ENCODE results near the gene TINAGL1. TPM values are rescaled to one million over a fixed set of nuclear protein-coding genes. Genes with fewer than 3 reads are reported as not detected.

Gene TINAGL1
- total RNA-seq, 4 donors from 2014 or later, result 152 to 368 (median 248) TPM

DNA sequence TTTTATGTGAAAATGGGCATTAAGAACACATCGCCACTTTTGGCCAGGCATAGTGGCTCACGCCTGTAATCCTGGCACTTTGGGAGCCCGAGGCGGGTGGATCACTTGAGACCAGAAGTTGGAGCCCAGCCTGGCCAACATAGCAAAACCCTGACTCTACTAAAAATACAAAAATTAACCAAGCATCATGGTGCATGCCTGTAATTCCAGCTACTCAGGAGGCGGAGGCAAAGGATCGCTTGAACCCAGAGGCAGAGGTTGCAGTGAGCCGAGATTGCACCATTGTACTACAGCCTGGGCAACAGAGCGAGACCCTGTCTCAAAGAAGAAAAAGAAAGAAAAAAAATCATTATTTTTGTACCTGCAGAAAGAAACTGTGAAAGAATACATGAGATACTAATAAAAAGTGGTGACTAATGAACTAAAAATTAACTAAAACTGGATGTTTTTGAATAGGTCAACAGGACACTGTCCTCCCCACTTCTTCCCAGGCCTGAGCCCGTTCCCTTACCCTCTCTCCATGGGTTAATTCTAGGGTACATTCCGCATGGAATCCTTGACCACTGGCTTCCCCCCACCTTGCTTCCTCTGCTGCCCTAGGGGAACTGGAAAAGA, 8.3 kb upstream of the TINAGL1 start:
- no peak overlapping the region for H3K27ac ChIP-seq

DNA sequence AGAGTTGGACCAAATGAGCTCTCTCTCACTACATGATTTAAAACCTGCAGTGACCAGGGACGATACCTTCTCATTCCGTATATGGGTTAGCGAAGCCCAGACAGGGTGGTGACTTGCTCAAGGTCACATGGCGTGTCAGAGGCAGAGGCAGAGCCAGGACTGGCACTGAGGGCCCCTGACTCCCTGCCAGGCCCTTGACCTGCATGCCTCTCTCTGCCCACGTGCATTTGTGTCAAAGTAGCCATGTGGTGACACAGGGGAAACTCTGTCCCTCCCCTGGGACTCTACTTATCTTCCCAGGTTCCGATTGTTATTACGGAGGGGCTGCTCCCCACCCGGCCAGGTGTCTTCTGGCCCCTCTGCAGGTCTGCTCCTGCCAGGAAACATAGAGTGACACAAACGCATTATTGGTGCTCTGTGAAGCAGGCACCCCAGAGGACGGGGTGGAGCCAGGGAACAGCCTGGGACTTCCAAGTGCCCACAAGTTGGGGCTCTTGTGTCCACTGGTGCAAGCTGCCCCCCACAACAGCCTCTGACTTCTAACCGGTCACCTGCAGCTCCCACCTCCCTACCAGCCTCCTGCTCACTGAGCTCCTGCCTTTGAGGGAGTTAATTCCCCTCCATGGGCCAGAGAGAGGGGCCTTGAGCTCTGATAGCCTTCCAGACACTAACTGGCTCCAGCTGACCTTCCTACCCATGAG, 7.3 kb upstream of the TINAGL1 start:
- Histone ChIP-seq H3K4me3 (no peak overlapping the region), H3K27ac (no peak overlapping the region), H3K4me1 (peaks cover 0 to 29% (median 9%) of the 10 kb centered on the region in 3 donors), H3K27me3 (no peaks in the 10 kb centered on the region), H3K36me3 (no peaks in the 10 kb centered on the region), H3K9me3 (no peaks in the 10 kb centered on the region)
- TF ChIP-seq POLR2A (IDR thresholded peaks at IDR 0.05), result no peak
- TF ChIP-seq, protein P1, sequence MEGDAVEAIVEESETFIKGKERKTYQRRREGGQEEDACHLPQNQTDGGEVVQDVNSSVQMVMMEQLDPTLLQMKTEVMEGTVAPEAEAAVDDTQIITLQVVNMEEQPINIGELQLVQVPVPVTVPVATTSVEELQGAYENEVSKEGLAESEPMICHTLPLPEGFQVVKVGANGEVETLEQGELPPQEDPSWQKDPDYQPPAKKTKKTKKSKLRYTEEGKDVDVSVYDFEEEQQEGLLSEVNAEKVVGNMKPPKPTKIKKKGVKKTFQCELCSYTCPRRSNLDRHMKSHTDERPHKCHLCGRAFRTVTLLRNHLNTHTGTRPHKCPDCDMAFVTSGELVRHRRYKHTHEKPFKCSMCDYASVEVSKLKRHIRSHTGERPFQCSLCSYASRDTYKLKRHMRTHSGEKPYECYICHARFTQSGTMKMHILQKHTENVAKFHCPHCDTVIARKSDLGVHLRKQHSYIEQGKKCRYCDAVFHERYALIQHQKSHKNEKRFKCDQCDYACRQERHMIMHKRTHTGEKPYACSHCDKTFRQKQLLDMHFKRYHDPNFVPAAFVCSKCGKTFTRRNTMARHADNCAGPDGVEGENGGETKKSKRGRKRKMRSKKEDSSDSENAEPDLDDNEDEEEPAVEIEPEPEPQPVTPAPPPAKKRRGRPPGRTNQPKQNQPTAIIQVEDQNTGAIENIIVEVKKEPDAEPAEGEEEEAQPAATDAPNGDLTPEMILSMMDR (IDR thresholded peaks at IDR 0.05), result no peak
- 80% methylated on average over 1 of the region's 11 CpGs; no CpG with 5 or more reads in 1 of the 2 donors for WGBS, 2 donors (ENCODE audit: low coverage in 1 of 2)
- ATAC-seq, result no peak

More for the DNA sequence above, 8.3 kb upstream of the TINAGL1 start:
- peaks cover under 1% of the 10 kb centered on the region for H3K27me3 ChIP-seq
- peaks cover 0 to 23% (median 4%) of the 10 kb centered on the region in 3 donors for H3K4me1 ChIP-seq
- no peaks in the 10 kb centered on the region for H3K9me3 ChIP-seq
- WGBS, 2 donors (ENCODE audit: low coverage in 1 of 2), result 53 to 66% methylated on average over 8 to 10 of the region's 10 CpGs
- no peak overlapping the region for H3K4me3 ChIP-seq
- ATAC-seq, result peak; percentile 39
- no peaks in the 10 kb centered on the region for H3K36me3 ChIP-seq
- TF ChIP-seq EP300 (IDR thresholded peaks at IDR 0.05) (no peak), POLR2AphosphoS5 (IDR thresholded peaks at IDR 0.05) (no peak)
- TF ChIP-seq, protein P1 (IDR thresholded peaks at IDR 0.05), result no peak

DNA sequence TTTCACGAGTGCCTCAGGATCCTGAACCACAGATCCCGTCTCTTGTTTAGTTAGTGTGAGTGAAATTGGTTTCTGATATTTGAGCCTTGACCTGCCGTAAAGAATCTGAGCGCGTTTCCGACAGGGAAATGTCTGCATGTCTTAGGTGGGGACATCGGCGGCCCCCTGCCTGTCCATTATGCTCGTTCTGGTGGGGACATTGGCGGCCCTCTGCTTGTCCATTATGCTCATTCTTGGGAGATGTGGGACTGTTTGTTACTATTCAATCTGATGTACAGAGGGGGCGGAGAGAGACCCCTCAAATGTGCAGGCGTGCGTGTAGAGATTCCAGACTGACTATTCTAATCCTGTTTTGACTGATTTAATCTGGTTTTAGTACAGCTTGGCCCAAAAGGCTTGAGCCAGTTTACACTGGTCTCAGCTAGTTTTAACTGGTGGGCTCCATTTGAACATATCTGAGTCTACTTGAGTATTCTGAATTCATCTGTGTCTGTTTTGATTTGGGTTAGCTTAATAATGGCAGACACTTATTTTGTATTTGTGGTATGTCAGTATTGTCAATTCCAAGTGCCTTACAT, 6.6 kb upstream of the TINAGL1 start:
- Histone ChIP-seq H3K4me1 (peaks cover 0 to 29% (median 13%) of the 10 kb centered on the region in 3 donors), H3K27ac (no peak overlapping the region), H3K4me3 (no peak overlapping the region), H3K27me3 (no peaks in the 10 kb centered on the region), H3K9me3 (no peaks in the 10 kb centered on the region), H3K36me3 (no peaks in the 10 kb centered on the region)
- ATAC-seq, result no peak
- 89 to 90% methylated on average over 6 to 13 of the region's 13 CpGs for WGBS, 2 donors (ENCODE audit: low coverage in 1 of 2)
- no peak for TF ChIP-seq EP300 (IDR thresholded peaks at IDR 0.05)
- no peak for TF ChIP-seq POLR2AphosphoS5 (IDR thresholded peaks at IDR 0.05)
- TF ChIP-seq, protein P1 (IDR thresholded peaks at IDR 0.05), result no peak
- TF ChIP-seq POLR2A (IDR thresholded peaks at IDR 0.05), result no peak

DNA sequence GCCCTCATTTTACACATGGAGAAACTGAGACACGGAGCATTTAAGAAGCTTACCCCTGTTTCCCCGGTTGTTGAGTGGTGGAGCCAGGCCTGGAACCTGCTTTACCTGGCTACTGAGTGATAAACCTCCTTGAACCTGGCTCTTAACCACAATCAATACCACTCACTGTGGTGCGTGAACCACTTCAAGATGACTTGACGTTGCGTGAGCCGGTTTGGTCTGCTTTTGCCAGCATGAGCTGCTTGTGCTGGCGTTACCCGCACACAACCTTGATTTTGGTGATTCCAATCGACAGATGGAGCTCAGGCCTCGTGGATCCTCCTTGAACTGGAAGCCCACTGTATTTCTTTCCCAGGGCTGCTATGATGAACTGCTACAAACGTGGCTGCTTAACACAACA, 6.1 kb upstream of the TINAGL1 start:
- no peak overlapping the region for H3K27ac ChIP-seq
- no peaks in the 10 kb centered on the region for H3K36me3 ChIP-seq
- WGBS, 2 donors (ENCODE audit: low coverage in 1 of 2), result 93 to 94% methylated on average over 8 to 10 of the region's 11 CpGs
- H3K4me1 ChIP-seq, result peaks cover 0 to 30% (median 13%) of the 10 kb centered on the region in 3 donors
- TF ChIP-seq, protein P1 (IDR thresholded peaks at IDR 0.05), result no peak
- TF ChIP-seq POLR2A (IDR thresholded peaks at IDR 0.05) (no peak), POLR2AphosphoS5 (IDR thresholded peaks at IDR 0.05) (no peak), EP300 (IDR thresholded peaks at IDR 0.05) (no peak)
- no peak overlapping the region for H3K4me3 ChIP-seq
- no peak for ATAC-seq
- H3K27me3 ChIP-seq, result no peaks in the 10 kb centered on the region
- H3K9me3 ChIP-seq, result no peaks in the 10 kb centered on the region

Measured in gastroesophageal sphincter (tissue), 4 donors.